Iris pigment epithelial cell (primary cell): Measurements from ENCODE around the gene C1QC.
"Not testable (repeated sequence)": the region's sequence is repeated elsewhere in the genome, so short reads cannot be mapped to it uniquely, and the experiment has no call there.

Experiments used
- DNase-seq: peaks from one replicate; pipeline ENCODE4 v3.0.0-alpha.2; 2011; ENCODE audit warnings: low read depth

The C1QC gene

DNA sequence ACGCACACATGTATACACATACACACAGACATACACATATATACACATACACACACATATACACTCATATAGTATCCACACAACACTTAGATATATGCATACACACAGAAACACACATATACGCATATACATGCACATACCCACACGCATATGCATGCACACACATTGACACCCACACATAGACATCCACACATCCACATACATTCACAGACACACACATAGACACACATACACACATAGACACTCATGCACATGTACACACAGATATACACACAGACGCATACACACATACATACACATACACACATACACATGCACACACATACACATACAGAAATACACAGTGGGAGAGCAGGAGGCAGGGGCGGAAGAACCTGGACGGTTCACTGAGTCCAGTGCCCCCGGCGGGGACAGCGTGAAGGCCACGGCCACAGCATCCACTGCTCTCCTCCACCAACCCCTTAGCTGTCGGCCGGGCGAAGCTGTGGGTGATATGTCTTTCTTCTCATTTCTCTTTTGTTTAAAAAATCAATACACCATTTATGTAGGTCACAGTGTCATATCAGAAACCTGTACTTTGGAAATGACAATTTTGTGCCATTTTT is 6.8 kb downstream of the C1QC start:
- DNase-seq = no peak

- no peak for DNase-seq
Observed at GRCh38 chr1:22651941-22652856, 8.8 kb downstream of the C1QC start.

- DNase-seq = no peak
Observed at GRCh38 chr1:22652881-22653316, 9.5 kb downstream of the C1QC start, which contains the start of gene C1QB. Gene C1QB (plus strand): TSS chr1:22653236. CDS start chr1:22659463, 6,227 bp downstream.

DNA sequence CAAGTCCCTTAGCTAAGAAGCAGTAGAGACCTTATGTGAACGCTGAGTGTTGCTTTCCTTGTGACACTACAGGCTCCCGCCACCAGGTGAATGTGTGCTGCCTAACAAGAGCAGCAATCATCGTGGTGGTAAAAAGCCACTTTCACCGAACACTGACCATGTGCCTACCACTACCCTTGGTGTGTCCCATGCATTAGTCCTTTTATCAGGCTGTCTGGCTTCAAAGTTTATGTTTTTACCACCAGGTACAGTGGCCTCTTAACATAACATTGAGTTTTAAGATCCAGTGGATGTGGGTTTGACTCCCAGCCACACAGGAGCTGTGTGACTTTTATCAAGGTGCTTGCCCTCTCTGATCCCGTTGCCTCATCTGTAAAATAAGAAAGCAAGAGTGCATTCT is 11.3 kb downstream of the C1QC start:
- peak; percentile 6 for DNase-seq

- DNase-seq = no peak
Observed at GRCh38 chr1:22658385-22659163, 15.1 kb downstream of the C1QC start.

DNA sequence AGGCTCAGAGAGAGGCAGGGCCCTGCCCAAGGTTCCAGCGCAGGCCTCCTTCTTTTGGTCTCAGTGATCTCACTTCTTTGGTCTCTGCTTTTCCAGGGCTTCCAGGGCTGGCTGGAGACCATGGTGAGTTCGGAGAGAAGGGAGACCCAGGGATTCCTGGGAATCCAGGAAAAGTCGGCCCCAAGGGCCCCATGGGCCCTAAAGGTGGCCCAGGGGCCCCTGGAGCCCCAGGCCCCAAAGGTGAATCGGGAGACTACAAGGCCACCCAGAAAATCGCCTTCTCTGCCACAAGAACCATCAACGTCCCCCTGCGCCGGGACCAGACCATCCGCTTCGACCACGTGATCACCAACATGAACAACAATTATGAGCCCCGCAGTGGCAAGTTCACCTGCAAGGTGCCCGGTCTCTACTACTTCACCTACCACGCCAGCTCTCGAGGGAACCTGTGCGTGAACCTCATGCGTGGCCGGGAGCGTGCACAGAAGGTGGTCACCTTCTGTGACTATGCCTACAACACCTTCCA is 17.3 kb downstream of the C1QC start:
- no peak for DNase-seq

DNA sequence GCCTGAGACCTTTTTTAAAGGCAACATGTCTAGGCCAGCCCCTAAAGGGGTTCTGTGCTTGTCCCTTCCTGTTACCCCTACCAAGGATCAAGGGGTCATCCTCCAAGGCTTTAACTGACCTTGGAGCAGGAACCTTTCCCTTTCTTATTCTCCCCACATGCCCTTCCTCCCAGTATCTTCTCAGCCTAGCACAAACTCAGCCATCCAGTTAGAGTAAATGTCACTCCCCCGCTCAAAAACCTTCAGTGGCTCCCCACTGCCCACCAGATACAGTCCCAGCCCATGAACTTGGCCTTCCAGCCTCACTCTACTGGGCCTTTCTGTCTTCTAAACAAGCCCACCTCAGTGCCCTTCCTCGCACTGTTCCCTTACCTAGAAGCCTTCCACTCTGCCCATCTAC is 18.4 kb downstream of the C1QC start:
- DNase-seq = no peak

GRCh38 chr1:22662318-22662717 is 18.9 kb downstream of the C1QC start:
- peak; percentile 39 for DNase-seq

DNA sequence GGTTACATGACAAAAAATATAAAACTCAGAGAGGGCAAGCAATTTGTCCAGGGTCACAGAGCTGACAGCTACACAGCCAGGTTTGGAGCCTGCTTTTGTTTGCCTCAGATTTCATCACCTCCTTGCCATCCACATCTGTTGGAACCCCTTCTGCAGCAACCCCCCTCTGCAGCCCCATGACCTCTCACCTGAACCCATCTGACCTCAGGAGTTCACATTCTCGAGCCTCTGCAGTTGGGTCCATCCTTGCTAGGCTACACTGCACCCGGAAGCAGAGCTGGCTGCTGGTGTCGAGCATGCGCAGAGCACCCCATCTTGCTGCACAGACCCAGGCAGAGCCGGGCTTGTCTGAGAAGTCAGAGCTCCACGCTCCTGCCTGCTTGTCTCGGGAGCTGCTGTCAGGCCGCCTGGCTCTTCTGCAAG is 19.6 kb downstream of the C1QC start:
- DNase-seq = no peak

- peak; percentile 47 for DNase-seq
Observed at GRCh38 chr1:22665752-22666151, 22.3 kb downstream of the C1QC start.

GRCh38 chr1:22666412-22666811 is 23.0 kb downstream of the C1QC start:
- DNase-seq = no peak

DNA sequence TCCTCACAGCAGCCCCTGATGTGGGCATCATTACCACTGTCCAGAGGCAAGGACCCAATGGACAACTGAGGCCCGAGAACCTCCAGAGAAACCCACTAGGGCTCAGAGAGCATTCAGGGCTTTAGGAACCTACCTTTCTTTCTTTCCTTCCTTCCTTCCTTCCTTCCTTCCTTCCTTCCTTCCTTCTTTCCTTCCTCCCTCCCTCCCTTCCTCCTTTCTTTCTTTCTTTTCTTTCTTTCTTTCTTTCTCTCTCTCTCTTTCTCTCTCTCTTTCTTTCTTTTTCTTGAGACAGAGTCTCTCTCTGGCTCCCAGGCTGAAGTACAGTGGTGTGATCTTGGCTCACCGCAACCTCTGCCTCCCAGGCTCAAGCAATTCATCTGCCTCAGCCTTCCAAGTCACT is 25.4 kb downstream of the C1QC start:
- not testable (repeated sequence) for DNase-seq

- no peak for DNase-seq
Observed at GRCh38 chr1:22670352-22670975, 27.0 kb downstream of the C1QC start.

DNA sequence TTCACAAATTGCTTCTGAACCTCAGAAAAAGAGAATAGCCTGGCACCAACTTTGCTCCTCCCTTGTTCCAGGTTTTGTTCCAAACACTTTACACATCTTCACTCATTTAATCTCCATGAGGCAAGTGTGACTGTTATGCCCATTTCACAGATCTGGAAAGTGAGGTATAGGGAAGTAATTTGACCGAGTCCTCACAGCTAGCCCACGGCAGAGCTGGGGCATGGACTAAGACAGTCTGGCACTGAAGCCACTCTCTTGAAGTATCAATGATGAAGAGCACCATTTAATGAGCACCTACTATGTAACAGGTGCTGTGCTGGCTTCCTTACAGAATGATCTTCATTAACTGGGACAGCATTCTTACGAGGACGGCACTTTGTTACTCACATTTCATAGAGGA is 28.6 kb downstream of the C1QC start:
- DNase-seq = no peak

DNA sequence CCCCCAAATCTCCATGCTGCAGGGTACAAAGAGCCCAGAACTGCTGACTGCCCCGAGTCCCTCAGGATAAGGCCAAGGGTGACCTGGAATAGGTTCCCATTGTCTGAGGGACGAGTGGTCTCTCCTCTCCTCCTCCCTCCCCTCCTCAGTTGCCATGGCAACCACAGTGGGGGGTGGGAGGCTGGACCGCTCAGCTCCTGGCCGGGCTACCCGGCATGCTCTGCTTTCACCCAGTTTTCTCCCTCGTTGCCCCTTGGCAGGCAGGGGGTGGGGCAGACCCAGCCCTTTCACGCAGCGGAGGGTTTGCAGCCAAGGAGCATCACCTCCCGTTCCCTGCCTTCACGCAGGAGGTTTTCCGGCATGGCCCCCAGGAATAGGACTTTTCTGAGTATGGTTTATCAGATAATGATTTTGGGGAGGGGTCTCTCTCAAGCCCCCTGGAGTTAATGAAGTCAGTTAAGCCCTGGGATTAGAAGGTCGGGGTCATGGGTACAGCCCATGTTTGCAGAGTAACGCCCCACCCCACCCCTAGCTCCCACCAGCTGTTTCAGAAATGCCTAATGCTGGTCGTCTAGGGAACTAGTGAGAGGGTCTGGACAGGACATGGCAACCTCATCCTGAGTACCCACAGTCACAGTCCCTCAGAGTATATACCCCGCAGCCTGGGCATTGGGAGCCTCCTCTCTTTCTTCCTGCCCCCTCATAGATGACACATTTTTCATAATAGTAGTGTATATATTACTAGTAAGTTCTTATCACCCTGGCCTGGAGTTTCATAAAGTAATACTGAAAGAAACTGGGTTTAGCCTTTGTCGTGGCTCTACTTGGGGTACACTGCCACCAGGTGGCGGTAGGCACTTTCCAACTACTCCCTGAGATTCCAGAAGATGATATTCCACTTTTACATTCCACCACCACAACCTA is 30.3 kb downstream of the C1QC start:
- DNase-seq = peak; percentile 70

DNA sequence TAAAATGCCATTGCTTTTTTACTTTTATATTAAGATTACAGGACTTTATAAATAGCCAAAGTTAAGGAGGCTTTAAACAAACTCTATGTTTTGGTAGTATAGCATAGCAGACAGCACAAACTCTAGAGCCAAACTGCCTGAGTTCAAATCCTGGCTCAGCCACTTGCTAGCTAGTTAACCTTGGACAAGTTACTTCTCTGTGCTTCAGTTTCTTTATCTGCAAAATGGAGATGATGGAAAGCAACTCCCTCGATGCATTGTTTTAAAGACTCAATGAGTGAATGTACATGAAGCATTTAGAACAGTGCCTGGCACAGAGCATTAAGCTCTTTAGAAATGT is 30.9 kb downstream of the C1QC start:
- DNase-seq = no peak

GRCh38 chr1:22676151-22676550 is 32.7 kb downstream of the C1QC start:
- not testable (repeated sequence) for DNase-seq

GRCh38 chr1:22676916-22677583 is 33.6 kb downstream of the C1QC start:
- no peak for DNase-seq

DNA sequence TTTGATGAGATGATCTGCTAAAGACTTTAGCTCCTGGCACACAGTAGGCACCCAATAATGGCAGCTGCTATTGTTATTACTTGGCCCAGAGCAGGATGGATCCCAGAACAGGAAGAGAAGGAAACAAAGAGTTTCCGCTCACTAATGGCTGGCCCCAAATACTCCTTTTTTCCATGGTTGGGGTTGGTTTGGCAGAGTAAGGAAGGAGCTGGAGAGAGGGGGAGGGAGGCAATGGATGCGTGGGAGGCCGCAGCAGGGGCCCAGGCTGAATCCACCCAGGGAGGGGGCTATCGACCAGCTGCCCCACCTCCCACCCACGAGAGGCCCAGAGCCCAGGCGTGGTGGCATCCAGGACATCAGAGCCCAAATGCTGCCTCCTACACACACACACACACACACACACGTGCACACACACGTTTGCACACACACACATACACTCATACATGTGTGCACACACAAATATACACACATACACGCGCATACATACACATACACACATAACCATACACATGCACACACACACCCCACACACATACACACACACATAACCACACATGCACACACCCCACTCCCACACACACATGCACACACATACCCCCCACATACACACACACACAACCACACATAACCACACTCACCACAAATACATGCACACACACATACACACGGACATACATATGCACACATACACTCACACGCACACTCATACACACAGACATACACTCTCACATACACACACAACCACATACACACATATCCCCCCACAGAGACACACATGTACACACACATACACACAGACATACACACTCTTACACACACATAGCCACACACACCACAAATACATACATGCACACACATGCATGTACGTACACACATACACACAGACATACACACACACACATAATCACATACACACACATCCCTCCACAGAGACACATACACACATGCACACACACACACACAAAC is 34.8 kb downstream of the C1QC start:
- no peak for DNase-seq
